Femur (tissue), 1 donor: ENCODE data around the gene SLAMF9.

Experiments used
- DNase-seq: peaks from one replicate; pipeline ENCODE4 v3.0.0-alpha.2; 2017

Gene SLAMF9

GRCh38 chr1:159945483-159946241 lies 8.4 kb downstream of the SLAMF9 start, which contains the start of gene IGSF9:
Gene IGSF9 (minus strand): TSS chr1:159945613. CDS start chr1:159943454, 2,159 bp downstream.
- peak; percentile 91 for DNase-seq

DNA sequence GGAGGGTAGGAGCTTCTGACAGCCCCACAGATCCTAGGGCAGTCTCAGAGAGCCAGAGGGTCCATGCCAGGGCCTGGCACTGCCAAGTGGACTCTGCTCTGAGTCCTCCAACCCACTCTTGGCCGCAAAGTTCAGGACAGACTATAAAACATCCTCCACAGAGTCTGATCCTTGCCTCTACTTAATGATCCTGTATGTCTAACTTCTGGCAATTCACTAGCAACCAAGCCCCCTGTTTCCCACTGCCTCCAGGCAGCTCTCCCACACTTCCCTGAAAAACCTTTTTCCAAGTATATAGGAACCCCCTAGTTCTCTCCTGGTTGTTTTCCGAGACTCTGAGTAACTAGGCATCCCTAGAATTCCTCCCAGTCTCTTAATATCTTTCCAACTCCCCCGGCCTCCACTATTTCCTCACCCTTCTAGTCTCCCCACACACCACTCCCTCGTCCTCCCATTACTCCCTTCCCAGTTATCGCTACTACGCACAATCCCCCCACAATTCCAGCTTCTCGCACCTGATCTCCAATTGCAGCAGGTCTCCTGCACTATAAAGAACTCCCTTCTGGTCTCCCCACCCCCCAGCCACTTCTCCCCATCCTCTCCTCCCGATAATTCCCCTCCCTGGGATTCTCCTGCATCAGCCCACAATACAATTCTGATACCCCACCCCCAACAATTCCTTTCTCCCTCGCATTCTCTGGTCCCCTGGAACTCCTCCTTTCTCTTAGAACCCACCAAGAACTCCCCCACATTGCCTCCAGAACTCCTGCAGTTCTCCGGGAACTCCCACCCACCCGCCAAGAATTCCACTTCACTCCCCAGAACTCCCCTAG lies 9.2 kb downstream of the SLAMF9 start:
- DNase-seq: peak; percentile 11

GRCh38 chr1:159943908-159944622 lies 10.0 kb downstream of the SLAMF9 start:
- peak; percentile 9 for DNase-seq

- no peak for DNase-seq
Observed at GRCh38 chr1:159943278-159943640, 10.8 kb downstream of the SLAMF9 start.

GRCh38 chr1:159942632-159943277 lies 11.3 kb downstream of the SLAMF9 start:
- DNase-seq: peak; percentile 7

DNA sequence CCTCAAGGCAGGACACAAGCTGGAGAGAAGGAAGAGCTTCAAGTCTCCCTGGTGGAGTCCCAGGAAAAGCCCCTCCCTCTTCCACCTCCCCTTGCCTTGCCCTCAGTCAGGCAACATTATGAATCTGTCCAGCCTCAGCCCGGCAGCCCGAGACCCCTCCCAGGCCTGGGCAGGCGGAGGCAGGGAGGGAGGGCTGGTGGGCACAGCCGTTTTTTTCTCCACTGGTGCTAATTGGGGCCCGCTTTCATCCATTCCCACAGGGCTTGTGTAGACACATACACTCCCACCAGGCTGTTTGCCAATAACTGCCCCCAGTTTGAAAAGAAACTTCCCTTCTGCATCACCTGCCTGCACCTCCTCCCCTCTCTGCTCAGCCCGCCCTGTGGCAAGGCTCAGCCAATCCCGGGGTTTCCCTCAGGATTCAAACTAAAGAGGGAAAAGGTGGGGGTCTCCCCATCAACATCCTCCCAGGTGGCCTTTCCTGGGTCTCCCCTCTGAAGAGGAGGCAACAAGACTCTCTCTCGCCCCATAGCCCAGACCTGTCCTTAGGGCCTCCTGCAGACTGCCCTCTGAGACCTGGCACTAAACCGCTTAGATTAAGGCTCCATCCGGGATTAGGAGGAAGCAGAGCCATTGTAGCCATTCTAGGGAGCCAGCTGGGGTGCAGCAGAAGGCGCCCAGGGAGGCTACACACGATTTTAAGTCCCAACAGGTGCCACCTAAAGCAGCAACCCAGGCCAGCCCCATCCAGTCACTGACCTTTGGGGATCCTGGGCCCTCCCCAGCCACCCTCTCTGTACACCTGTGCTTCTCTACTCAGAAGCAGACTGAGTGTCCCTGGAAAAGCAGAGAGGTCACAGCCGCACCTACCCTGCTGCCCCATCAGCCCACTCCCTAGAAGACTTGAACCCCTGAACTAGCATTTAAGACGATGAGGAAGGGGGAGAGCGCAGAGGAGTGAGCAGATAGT lies 12.2 kb downstream of the SLAMF9 start:
- DNase-seq: peak; percentile 4

- DNase-seq: no peak
Observed at GRCh38 chr1:159941141-159941540, 12.9 kb downstream of the SLAMF9 start.

DNA sequence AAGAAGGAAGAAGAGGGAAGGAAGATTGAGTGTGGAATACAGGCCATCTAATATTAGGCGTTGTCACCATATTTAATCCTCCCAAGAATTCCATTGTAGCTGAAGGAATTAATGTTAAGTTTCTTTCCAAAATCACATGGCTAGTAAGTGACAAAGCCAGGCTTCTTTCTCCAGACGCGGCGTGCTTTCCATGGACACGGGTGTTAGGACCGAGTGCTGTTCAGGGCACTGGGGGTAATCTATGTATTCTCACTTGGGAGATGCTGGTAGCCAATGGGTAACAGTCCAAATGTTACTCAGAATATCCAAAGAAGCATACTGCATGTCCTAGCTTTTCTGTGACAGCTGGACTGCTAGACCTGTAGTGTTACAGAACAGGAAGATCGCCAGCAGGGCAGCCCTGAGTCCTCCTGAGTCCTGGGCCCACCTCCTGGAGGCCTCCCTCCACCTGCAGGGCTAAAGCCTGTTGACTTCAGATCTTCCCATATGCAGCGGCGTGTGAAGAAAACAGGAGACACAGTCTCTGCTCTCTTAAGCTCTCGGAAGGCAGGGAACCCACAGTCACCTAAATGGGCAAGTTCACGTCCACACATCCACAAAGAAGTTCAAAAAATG lies 13.9 kb downstream of the SLAMF9 start:
- no peak for DNase-seq

- no peak for DNase-seq
Observed at GRCh38 chr1:159939678-159940002, 14.4 kb downstream of the SLAMF9 start.

GRCh38 chr1:159938905-159939677 lies 14.9 kb downstream of the SLAMF9 start:
- no peak for DNase-seq

DNA sequence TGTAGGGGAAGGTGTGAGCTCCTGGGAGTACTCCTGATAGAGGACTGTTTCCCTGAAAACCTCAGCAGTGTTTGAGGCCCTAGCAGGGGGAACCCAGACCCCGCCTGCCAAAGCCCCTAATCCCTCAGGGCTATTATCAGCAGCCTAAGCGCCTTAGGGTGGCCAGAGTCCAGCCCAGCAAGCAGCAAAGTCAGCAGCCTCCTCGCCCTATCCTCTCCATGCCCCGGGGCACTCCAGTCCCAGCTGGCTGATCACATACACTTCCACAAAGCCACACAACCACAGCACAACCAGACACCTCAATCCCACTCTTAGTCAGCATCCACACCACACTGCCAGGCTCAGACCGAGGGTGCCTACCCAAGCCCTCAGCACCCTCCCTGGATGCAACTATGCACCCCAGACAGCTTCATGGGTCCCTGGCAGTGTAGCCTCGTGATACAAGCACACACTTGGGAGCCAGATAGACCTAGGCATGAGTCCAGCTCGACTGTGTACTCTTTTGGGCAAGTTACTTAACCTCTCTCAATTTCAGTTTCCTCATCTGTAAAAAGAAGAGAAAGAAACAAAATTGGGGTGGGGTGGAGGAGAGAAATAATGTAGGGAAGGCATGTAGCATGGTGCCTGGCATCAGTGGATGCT lies 15.7 kb downstream of the SLAMF9 start:
- DNase-seq: no peak

DNA sequence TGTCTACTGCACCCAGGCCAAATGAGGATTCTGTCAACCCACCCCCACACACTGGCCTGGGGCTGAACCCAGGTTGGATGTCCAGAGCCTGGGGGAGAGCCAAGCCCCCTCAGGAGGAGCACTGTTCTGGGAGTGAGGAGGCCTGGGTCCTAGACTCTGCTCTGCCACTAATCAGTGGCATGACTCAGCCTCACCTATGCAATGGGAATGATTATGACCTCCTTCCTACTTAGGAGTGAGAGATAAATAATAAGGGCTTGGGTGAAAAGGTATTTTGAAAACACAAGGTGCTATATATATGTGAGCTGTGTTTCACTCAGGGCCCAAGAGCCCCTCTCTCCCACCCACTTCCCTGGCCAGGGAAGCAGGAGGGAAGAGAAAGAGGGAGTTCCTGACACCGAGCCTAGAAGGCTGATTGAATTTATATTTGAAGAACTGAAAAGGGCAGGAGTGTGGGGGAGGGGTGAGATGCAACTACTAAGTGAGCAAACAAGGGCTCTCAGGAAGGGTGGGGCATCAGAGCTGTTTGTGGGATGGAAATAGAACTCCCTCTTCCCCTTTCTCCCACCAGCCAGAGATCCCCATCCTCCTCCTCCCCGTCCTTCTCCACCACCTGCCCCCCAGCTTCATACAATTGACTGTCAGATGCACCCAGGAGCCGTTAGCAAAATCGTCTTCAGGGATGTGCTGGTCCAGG lies 16.8 kb downstream of the SLAMF9 start:
- DNase-seq: no peak

DNA sequence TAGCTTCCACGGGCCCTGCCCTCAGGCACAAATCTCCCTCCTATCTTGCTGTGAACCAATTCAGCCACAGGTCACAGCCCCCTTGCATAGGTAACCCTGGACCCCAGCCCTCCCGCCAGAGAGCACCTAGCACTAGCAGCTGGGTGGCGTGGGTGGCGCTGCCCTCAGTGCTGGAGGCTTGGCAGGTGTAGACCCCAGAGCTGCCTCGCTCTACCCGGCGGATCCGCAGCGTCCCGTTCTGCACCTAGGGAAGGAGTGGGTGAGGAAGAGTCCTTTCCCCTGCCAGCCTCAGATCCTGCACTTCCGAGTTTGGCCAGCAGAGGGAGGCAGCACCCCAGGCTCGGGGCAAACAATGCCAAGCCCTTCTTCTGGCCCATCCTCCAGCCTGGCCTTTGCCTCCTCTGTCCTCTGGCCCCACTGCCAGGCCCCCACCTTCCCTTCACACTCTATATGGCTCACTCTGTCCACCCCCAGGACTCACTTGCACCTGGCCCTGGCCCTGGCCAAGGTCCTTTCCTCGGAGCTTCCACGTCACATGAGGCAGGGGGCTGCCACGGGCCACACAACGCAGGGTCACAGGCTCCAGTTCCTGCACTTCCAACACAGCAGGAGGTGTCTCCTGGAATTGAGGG lies 17.6 kb downstream of the SLAMF9 start:
- peak; percentile 81 for DNase-seq

DNA sequence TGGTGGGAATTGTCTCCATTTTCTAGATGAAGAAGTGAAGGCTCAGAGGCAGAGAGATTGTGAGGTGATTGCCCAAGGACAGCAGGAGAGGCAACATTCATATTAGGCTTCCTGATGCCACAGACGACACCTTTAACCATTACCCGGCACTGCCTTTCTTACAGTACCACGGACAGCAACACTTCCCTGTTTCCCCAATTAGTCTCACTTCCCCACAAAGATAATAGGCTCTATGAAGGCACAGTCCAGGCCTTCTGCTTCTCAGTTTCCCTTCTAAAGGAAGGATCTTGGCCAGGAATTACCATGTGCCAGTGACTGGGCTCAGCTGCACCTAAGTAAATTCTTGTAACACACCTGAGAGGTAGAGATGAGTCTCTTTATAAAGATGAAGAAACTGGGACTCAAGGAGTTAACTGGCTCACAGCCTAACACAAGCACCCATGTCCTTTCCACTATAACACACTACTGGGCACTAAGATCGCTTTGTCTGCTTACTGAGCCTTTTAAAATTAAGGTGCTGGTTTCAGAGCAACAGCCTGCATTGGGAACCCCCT lies 18.2 kb downstream of the SLAMF9 start:
- no peak for DNase-seq

DNA sequence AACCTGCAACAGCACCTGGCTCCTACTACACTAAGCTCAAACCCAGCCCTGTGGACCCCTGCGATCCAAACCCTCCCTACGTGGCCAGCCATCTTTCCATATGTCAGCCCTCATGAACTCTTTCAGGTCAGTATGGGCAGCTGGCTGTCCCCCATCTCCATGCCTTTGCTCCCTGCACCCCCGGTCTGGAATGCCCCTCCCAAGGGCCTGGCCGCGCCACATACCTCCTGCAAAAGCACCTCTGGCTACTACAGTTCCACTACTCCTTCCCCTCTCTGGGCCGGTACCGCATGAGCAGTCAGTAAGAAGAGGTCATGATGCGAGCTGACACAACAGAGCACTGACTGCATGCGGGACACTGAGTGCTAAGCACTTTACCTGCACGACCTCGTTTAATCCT lies 18.7 kb downstream of the SLAMF9 start:
- no peak for DNase-seq

- DNase-seq: no peak
Observed at GRCh38 chr1:159934136-159935039, 19.6 kb downstream of the SLAMF9 start.

- no peak for DNase-seq
Observed at GRCh38 chr1:159933347-159933746, 20.7 kb downstream of the SLAMF9 start.
